GM15510 (cell line): ENCODE data around the gene FZR1.

ENCODE experiments used
- POLR2A ChIP-seq: IDR thresholded peaks from 3 replicates; pipeline ENCODE4 v1.6.1; 2011; ENCODE audit warnings: borderline replicate concordance; ENCODE audit not compliant: insufficient read length; ENCODE audit errors: extremely low read depth

Gene FZR1

GRCh38 chr19:3467437-3468198, 38.5 kb upstream of the FZR1 start:
- no peak for TF ChIP-seq POLR2A

GRCh38 chr19:3468211-3468610, 37.9 kb upstream of the FZR1 start:
- TF ChIP-seq POLR2A = no peak

GRCh38 chr19:3469638-3470499, 36.2 kb upstream of the FZR1 start:
- no peak for TF ChIP-seq POLR2A

- no peak for TF ChIP-seq POLR2A
Observed at GRCh38 chr19:3470500-3471128, 35.5 kb upstream of the FZR1 start.

GRCh38 chr19:3471954-3472655, 34.0 kb upstream of the FZR1 start:
- TF ChIP-seq POLR2A = no peak

- TF ChIP-seq POLR2A = no peak
Observed at GRCh38 chr19:3474010-3474409, 32.1 kb upstream of the FZR1 start.

GRCh38 chr19:3474614-3475013, 31.5 kb upstream of the FZR1 start:
- no peak for TF ChIP-seq POLR2A

GRCh38 chr19:3475449-3475848, 30.7 kb upstream of the FZR1 start:
- no peak for TF ChIP-seq POLR2A

- no peak for TF ChIP-seq POLR2A
Observed at GRCh38 chr19:3476830-3477229, 29.3 kb upstream of the FZR1 start.

- TF ChIP-seq POLR2A = no peak
Observed at GRCh38 chr19:3477506-3477905, 28.6 kb upstream of the FZR1 start.

- TF ChIP-seq POLR2A = no peak
Observed at GRCh38 chr19:3477951-3478350, 28.2 kb upstream of the FZR1 start.

- no peak for TF ChIP-seq POLR2A
Observed at GRCh38 chr19:3478409-3479176, 27.5 kb upstream of the FZR1 start.

GRCh38 chr19:3479177-3479833, 26.8 kb upstream of the FZR1 start:
- TF ChIP-seq POLR2A = no peak

- no peak for TF ChIP-seq POLR2A
Observed at GRCh38 chr19:3479834-3480215, 26.3 kb upstream of the FZR1 start.
